A549 (cell line): Measurements from ENCODE around the gene NUP205. TPM values are rescaled to one million over a fixed set of nuclear protein-coding genes. Genes with fewer than 3 reads are reported as not detected.

Source experiments
- ATAC-seq, 2 experiments: fragments of 200-7000 bp in 1 of 2; fragments of >200 bp in 1 of 2; cut with Nextera tagmentation in 1 of 2; cut with Tn5 transposase in 1 of 2; 3 replicates each; pipeline versions ENCODE4 v1.8.0 to v1.9.1; 2018 to 2020; ENCODE audit warnings: mild to moderate bottlenecking in 1 of 2, moderate library complexity in 1 of 2
- CTCF ChIA-PET: fragments of 300-600 bp; sonication (Branson Sonifier 250); formaldehyde crosslinking; extraction: SDS; loops from one replicate; lab custom pipeline; 2021; ENCODE audit warnings: antibody characterized with exemption, inconsistent platforms; lab: Yijun Ruan, JAX
- POLR2A ChIA-PET: fragments of 350-600 bp; formaldehyde crosslinking; extraction: SDS; loops from one replicate; lab custom pipeline; 2021; ENCODE audit warnings: antibody characterized with exemption, inconsistent platforms; lab: Yijun Ruan, JAX
- DNase-seq, 2 experiments: peaks; one replicate each; pipeline versions ENCODE4 v3.0.0 to v3.0.0-alpha.2; 2011 to 2016; ENCODE audit warnings: low read depth in 1 of 2, low spot score in 1 of 2
- FAIRE-seq: peaks from 2 replicates; lab custom pipeline; 2011; peaks lifted over from hg19 to GRCh38; lab: Jason Lieb, UNC
- H3K27ac ChIP-seq, 2 experiments: fragments of >200 bp; sonication (Bioruptor Twin); formaldehyde crosslinking; 3 replicates each; pipeline ENCODE4 v1.5.1; 2016 to 2017
- H3K4me1 ChIP-seq: fragments of >200 bp; sonication (Bioruptor Twin); formaldehyde crosslinking; 3 replicates; pipeline ENCODE4 v1.6.1; 2016
- H3K4me2 ChIP-seq: fragments of >200 bp; sonication (Bioruptor Twin); formaldehyde crosslinking; 3 replicates; pipeline ENCODE4 v1.6.1; 2016
- H3K4me3 ChIP-seq: fragments of >200 bp; sonication (Bioruptor Twin); formaldehyde crosslinking; 3 replicates; pipeline ENCODE4 v1.5.1; 2016
- H3K9me3 ChIP-seq: fragments of >200 bp; sonication (Bioruptor Twin); formaldehyde crosslinking; 3 replicates; pipeline ENCODE4 v1.6.1; 2016
- BCL3 ChIP-seq: fragments of >200 bp; sonication (Bioruptor Twin); formaldehyde crosslinking; IDR thresholded peaks from 3 replicates; pipeline ENCODE4 v1.6.1; 2016
- BHLHE40 ChIP-seq: IDR thresholded peaks from 2 replicates; pipeline ENCODE4 v1.6.1; 2012; ENCODE audit warnings: low read depth, low read length, inconsistent platforms
- CBX8 ChIP-seq: fragments of 200-600 bp; sonication (generic); IDR thresholded peaks from 2 replicates; pipeline ENCODE4 v1.6.1; 2016
- CHD2 ChIP-seq: fragments of 150-350 bp; IDR thresholded peaks from 2 replicates; pipeline ENCODE4 v1.6.1; 2014; ENCODE audit warnings: low read length; ENCODE audit not compliant: partially characterized antibody
- CHD4 ChIP-seq: fragments of 200-600 bp; sonication (generic); IDR thresholded peaks from 2 replicates; pipeline ENCODE4 v1.6.1; 2016; ENCODE audit warnings: antibody characterized with exemption, mild to moderate bottlenecking, borderline replicate concordance
- EHF ChIP-seq: fragments of 250-450 bp; sonication (Bioruptor Pico); IDR thresholded peaks from 2 replicates; pipeline ENCODE4 v1.5.0; 2020; ENCODE audit warnings: mild to moderate bottlenecking
- EHMT2 ChIP-seq: fragments of 200-600 bp; sonication (generic); IDR thresholded peaks from 2 replicates; pipeline ENCODE4 v1.6.1; 2016; ENCODE audit warnings: antibody characterized with exemption, low read depth, mild to moderate bottlenecking, moderate library complexity
- EP300 ChIP-seq, 2 experiments: fragments of >200 bp; sonication (Bioruptor Twin); formaldehyde crosslinking; IDR thresholded peaks; 2 replicates in 1 of 2; 3 replicates in 1 of 2; pipeline ENCODE4 v1.6.1; 2016 to 2017
- FOSL2 ChIP-seq, 2 experiments: fragments of 450-650 bp in 1 of 2; fragments of >200 bp in 1 of 2; sonication (Bioruptor Twin) in 1 of 2; formaldehyde crosslinking; IDR thresholded peaks; 2 replicates each; pipeline versions ENCODE4 v1.5.0 to v1.6.1; 2016 to 2020; ENCODE audit warnings: mild to moderate bottlenecking in 1 of 2, moderate library complexity in 1 of 2
- GATA3 ChIP-seq: IDR thresholded peaks from 2 replicates; pipeline ENCODE4 v1.6.1; 2012; ENCODE audit warnings: borderline replicate concordance
- HDAC2 ChIP-seq: fragments of 200-600 bp; sonication (generic); IDR thresholded peaks from 2 replicates; pipeline ENCODE4 v1.6.1; 2016
- HEYL ChIP-seq: fragments of 250-450 bp; sonication (Bioruptor Pico); IDR thresholded peaks from 2 replicates; pipeline ENCODE4 v1.8.0; 2021; ENCODE audit warnings: mild to moderate bottlenecking, moderate library complexity
- HOXB5 ChIP-seq: fragments of 250-450 bp; sonication (Bioruptor Pico); IDR thresholded peaks from 2 replicates; pipeline ENCODE4 v1.5.0; 2020; ENCODE audit warnings: mild to moderate bottlenecking, moderate library complexity
- JUN ChIP-seq, 2 experiments: fragments of >200 bp; sonication (Bioruptor Twin); formaldehyde crosslinking; IDR thresholded peaks; 2 replicates in 1 of 2; 3 replicates in 1 of 2; pipeline ENCODE4 v1.6.1; 2016 to 2017
- KDM5A ChIP-seq: fragments of 200-600 bp; sonication (generic); IDR thresholded peaks from 2 replicates; pipeline ENCODE4 v1.6.1; 2016; ENCODE audit warnings: antibody characterized with exemption, mild to moderate bottlenecking
- MAFK ChIP-seq: fragments of 450-650 bp; IDR thresholded peaks from 2 replicates; pipeline ENCODE4 v1.6.1; 2014; ENCODE audit not compliant: partially characterized antibody
- MAX ChIP-seq: IDR thresholded peaks from 2 replicates; pipeline ENCODE4 v1.6.1; 2012
- MYC ChIP-seq: IDR thresholded peaks from 2 replicates; pipeline ENCODE4 v1.6.1; 2012; ENCODE audit warnings: mild to moderate bottlenecking, inconsistent platforms, low read length, improper control_type of control experiment, borderline replicate concordance
- NPAS2 ChIP-seq: fragments of 250-450 bp; sonication (Bioruptor Pico); IDR thresholded peaks from 2 replicates; pipeline ENCODE4 v1.8.0; 2022; ENCODE audit warnings: mild to moderate bottlenecking, moderate library complexity, borderline replicate concordance
- PBX3 ChIP-seq: IDR thresholded peaks from 2 replicates; pipeline ENCODE4 v1.6.1; 2012
- PHF8 ChIP-seq: fragments of 200-600 bp; sonication (generic); IDR thresholded peaks from 2 replicates; pipeline ENCODE4 v1.6.1; 2016; ENCODE audit warnings: low read depth, mild to moderate bottlenecking, antibody characterized with exemption, moderate library complexity, borderline replicate concordance
- RCOR1 ChIP-seq: fragments of 150-350 bp; IDR thresholded peaks from 2 replicates; pipeline ENCODE4 v1.6.1; 2014; ENCODE audit warnings: antibody characterized with exemption, low read length, low read depth
- RNF2 ChIP-seq: fragments of 200-600 bp; sonication (generic); IDR thresholded peaks from 2 replicates; pipeline ENCODE4 v1.6.1; 2016; ENCODE audit warnings: low read depth, mild to moderate bottlenecking, antibody characterized with exemption, moderate library complexity, borderline replicate concordance
- SMC3 ChIP-seq: fragments of >200 bp; sonication (Bioruptor Twin); formaldehyde crosslinking; IDR thresholded peaks from 3 replicates; pipeline ENCODE4 v1.6.1; 2018; ENCODE audit warnings: inconsistent platforms
- TFCP2L1 ChIP-seq: fragments of 250-450 bp; sonication (Bioruptor Pico); IDR thresholded peaks from 2 replicates; pipeline ENCODE4 v1.5.0; 2021; ENCODE audit warnings: mild to moderate bottlenecking
- ZC3H11A ChIP-seq: fragments of 450-650 bp; IDR thresholded peaks from 2 replicates; pipeline ENCODE4 v1.6.1; 2014; ENCODE audit warnings: antibody characterized with exemption, mild to moderate bottlenecking
- ZFP36 ChIP-seq: fragments of 450-650 bp; IDR thresholded peaks from 2 replicates; pipeline ENCODE4 v1.6.1; 2014; ENCODE audit warnings: borderline replicate concordance; ENCODE audit not compliant: partially characterized antibody
- ZNF302 ChIP-seq: fragments of 250-450 bp; sonication (Bioruptor Pico); IDR thresholded peaks from 2 replicates; pipeline ENCODE4 v1.9.0; 2021; ENCODE audit warnings: inconsistent platforms, mild to moderate bottlenecking, moderate library complexity
- ZSCAN20 ChIP-seq: fragments of 250-450 bp; sonication (Bioruptor Pico); IDR thresholded peaks from 2 replicates; pipeline ENCODE4 v1.8.0; 2022; ENCODE audit warnings: mild to moderate bottlenecking, moderate library complexity
- WGBS: methylation state at CpG from one replicate; pipeline ENCODE4 v1.1.6; 2017; ENCODE audit errors: missing lambda C conversion rate; 5-methylcytosine and 5-hydroxymethylcytosine counted together
- polyA plus RNA-seq, 4 experiments: library from polyadenylated mRNA; depleted of rRNA in 3 of 4; stranded (reverse); fragments of >200 nt; fragmentation: RNase III in 1 of 4; extraction: RNeasy Plus Mini Kit Qiagen cat#74134 plus additional on column Dnase treatment in 1 of 4; gene quantifications; 2 replicates in 3 of 4; 3 replicates in 1 of 4; pipeline ENCODE4 v1.2.3, GENCODE V29; 2011 to 2017

Gene NUP205
- polyA plus RNA-seq, 2 of the 4 experiments (the other 2 are of a cell fraction), result 55.0 to 119 TPM

GRCh38 chr7:135678612-135679575, 121.2 kb downstream of the NUP205 start (continued):
- TF ChIP-seq GATA3 (no peak), EP300 (IDR thresholded peaks at IDR 0.05) (no peak), BCL3 (no peak), JUN (IDR thresholded peaks at IDR 0.05) (no peak)
- TF ChIP-seq, all 56 proteins: peak for 0

GRCh38 chr7:135681762-135682161, 124.0 kb downstream of the NUP205 start:
- CTCF ChIA-PET, result interaction anchor here (0.6 to 1.2 kb wide), 5 partner anchors 9 to 433 kb away, joined by 3 to 5 read pairs (median 3); partner anchors contain the start of gene STMP1
- WGBS, result 79% methylated on average over 5 of the region's 5 CpGs
- FAIRE-seq (no peak), DNase-seq (no peak), ATAC-seq (no peak)
- Histone ChIP-seq H3K4me3 (no peak overlapping the region), H3K4me1 (no peaks in the 10 kb centered on the region), H3K27ac (no peak overlapping the region), H3K9me3 (no peaks in the 10 kb centered on the region), H3K4me2 (no peak overlapping the region)
- POLR2A ChIA-PET, result interaction anchor here (1.3 kb wide), 1 partner anchor 8 kb away, joined by 4 read pairs; no protein-coding TSS in a partner anchor
- TF ChIP-seq PHF8 (no peak), EHF (no peak), ZC3H11A (no peak), BHLHE40 (no peak)

- Histone ChIP-seq H3K27ac (no peak overlapping the region), H3K9me3 (no peaks in the 10 kb centered on the region), H3K4me1 (no peaks in the 10 kb centered on the region), H3K4me2 (no peak overlapping the region), H3K4me3 (no peak overlapping the region)
- 90% methylated on average over 3 of the region's 3 CpGs for WGBS
- TF ChIP-seq MAFK (no peak), NPAS2 (CRISPR knock-in tag) (no peak), HDAC2 (no peak), FOSL2 (IDR thresholded peaks at IDR 0.05) (no peak), FOSL2 (CRISPR knock-in tag; IDR thresholded peaks at IDR 0.05) (no peak), ZSCAN20 (CRISPR knock-in tag) (no peak)
- ChIA-PET CTCF (interaction anchor here (0.6 to 1.2 kb wide), 3 partner anchors 29 to 432 kb away, joined by 3 to 5 read pairs (median 4); no protein-coding TSS in a partner anchor), POLR2A (interaction anchor here (1.3 kb wide), 1 partner anchor 9 kb away, joined by 4 read pairs; no protein-coding TSS in a partner anchor)
- FAIRE-seq, result no peak
- no peak for ATAC-seq
- no peak for DNase-seq
Measured at GRCh38 chr7:135682191-135682590, 124.5 kb downstream of the NUP205 start.

GRCh38 chr7:135683609-135684008, 125.9 kb downstream of the NUP205 start:
- POLR2A ChIA-PET, result interaction anchor here (1.4 kb wide), 1 partner anchor 21 kb away, joined by 5 read pairs; the partner anchor contains the start of gene STMP1
- no peak for DNase-seq
- FAIRE-seq, result no peak

More at GRCh38 chr7:135683609-135684008, 125.9 kb downstream of the NUP205 start:
- no peak overlapping the region for H3K4me3 ChIP-seq
- no peak overlapping the region for H3K27ac ChIP-seq
- WGBS, result 94% methylated on average over 3 of the region's 3 CpGs
- no peaks in the 10 kb centered on the region for H3K4me1 ChIP-seq
- no peak for ATAC-seq
- TF ChIP-seq ZNF302 (CRISPR knock-in tag), result no peak
- TF ChIP-seq CBX8, result no peak
- TF ChIP-seq CHD2, result no peak
- no peak for TF ChIP-seq NPAS2 (CRISPR knock-in tag)
- TF ChIP-seq MAX, result no peak
- no peak for TF ChIP-seq TFCP2L1 (CRISPR knock-in tag)
- TF ChIP-seq EHMT2, result no peak
- TF ChIP-seq PHF8, result no peak
- TF ChIP-seq SMC3, result no peak
- TF ChIP-seq HEYL (CRISPR knock-in tag), result no peak
- no peak for TF ChIP-seq ZFP36
- no peak for TF ChIP-seq KDM5A
- no peak for TF ChIP-seq CHD4
- no peak for TF ChIP-seq PBX3
- no peak for TF ChIP-seq RCOR1
- no peak for TF ChIP-seq RNF2
- TF ChIP-seq MYC, result no peak
- no peak for TF ChIP-seq FOSL2 (IDR thresholded peaks at IDR 0.05)
- no peak for TF ChIP-seq FOSL2 (CRISPR knock-in tag; IDR thresholded peaks at IDR 0.05)
- TF ChIP-seq HOXB5 (CRISPR knock-in tag), result no peak
- TF ChIP-seq, all 56 proteins: peak for 0
- Histone ChIP-seq H3K9me3 (no peaks in the 10 kb centered on the region), H3K4me2 (no peak overlapping the region)
- CTCF ChIA-PET, result interaction anchor here (0.9 to 3.5 kb wide), 2 partner anchors 11 to 27 kb away, joined by 3 to 25 read pairs; no protein-coding TSS in a partner anchor
